HG02763 (cell line): ENCODE data around the gene OR10H5.
"Not testable (repeated sequence)": the region's sequence is repeated elsewhere in the genome, so short reads cannot be mapped to it uniquely, and the experiment has no call there.

Experiments
- ATAC-seq: cut with Tn5 transposase; IDR thresholded peaks from one replicate; pipeline ENCODE4 v1.9.1; 2021; ENCODE audit warnings: mild to moderate bottlenecking, moderate library complexity; ENCODE audit not compliant: unreplicated experiment

OR10H5 gene

GRCh38 chr19:15811476-15811875 is 24.0 kb downstream of the OR10H5 start:
- no peak for ATAC-seq

GRCh38 chr19:15812060-15812722 is 24.7 kb downstream of the OR10H5 start:
- ATAC-seq: no peak

- ATAC-seq: no peak
Observed at GRCh38 chr19:15813916-15814315, 26.5 kb downstream of the OR10H5 start.

- ATAC-seq: no peak
Observed at GRCh38 chr19:15815306-15815705, 27.8 kb downstream of the OR10H5 start, which contains the start of gene OR10H1. OR10H1 (minus strand) TSS chr19:15815664; CDS start chr19:15808037, 7,627 bp downstream.

GRCh38 chr19:15820646-15821045 is 33.2 kb downstream of the OR10H5 start:
- no peak for ATAC-seq

GRCh38 chr19:15825753-15826152 is 38.3 kb downstream of the OR10H5 start:
- ATAC-seq: no peak

- ATAC-seq: no peak
Observed at GRCh38 chr19:15828121-15828610, 40.7 kb downstream of the OR10H5 start.

- ATAC-seq: not testable (repeated sequence)
Observed at GRCh38 chr19:15828611-15829305, 41.3 kb downstream of the OR10H5 start.

GRCh38 chr19:15829306-15829698 is 41.8 kb downstream of the OR10H5 start:
- ATAC-seq: no peak

GRCh38 chr19:15829786-15830185 is 42.3 kb downstream of the OR10H5 start:
- ATAC-seq: no peak

GRCh38 chr19:15831626-15832025 is 44.2 kb downstream of the OR10H5 start:
- ATAC-seq: no peak

GRCh38 chr19:15834232-15834631 is 46.8 kb downstream of the OR10H5 start:
- ATAC-seq: not testable (repeated sequence)

- not testable (repeated sequence) for ATAC-seq
Observed at GRCh38 chr19:15835565-15836329, 48.3 kb downstream of the OR10H5 start.

- peak; percentile 91 for ATAC-seq
Observed at GRCh38 chr19:15836330-15837220, 49.1 kb downstream of the OR10H5 start.

GRCh38 chr19:15837221-15837731 is 49.8 kb downstream of the OR10H5 start:
- no peak for ATAC-seq

GRCh38 chr19:15838351-15838750 is 50.9 kb downstream of the OR10H5 start:
- ATAC-seq: no peak

GRCh38 chr19:15839888-15840287 is 52.4 kb downstream of the OR10H5 start:
- not testable (repeated sequence) for ATAC-seq

- ATAC-seq: no peak
Observed at GRCh38 chr19:15840833-15841232, 53.4 kb downstream of the OR10H5 start.

GRCh38 chr19:15841875-15842569 is 54.6 kb downstream of the OR10H5 start:
- ATAC-seq: no peak
